K562 (cell line): ENCODE measurements around the gene GBA2. TPM values are rescaled to one million over a fixed set of nuclear protein-coding genes. Genes with fewer than 3 reads are reported as not detected.

Experiments used
- ARHGAP35 ChIP-seq: fragments of 450-650 bp; IDR thresholded peaks from 2 replicates; pipeline ENCODE4 v1.6.1; 2018; ENCODE audit not compliant: partially characterized antibody
- ARID2 ChIP-seq: fragments of 450-650 bp; IDR thresholded peaks from 2 replicates; pipeline ENCODE4 v1.6.1; 2017; ENCODE audit warnings: antibody characterized with exemption, mild to moderate bottlenecking
- CAMTA2 ChIP-seq: fragments of 250-450 bp; sonication (Bioruptor Pico); conservative IDR thresholded peaks from 2 replicates; pipeline ENCODE4 v1.5.1; 2022
- ILF3 ChIP-seq: fragments of 450-650 bp; IDR thresholded peaks from 2 replicates; pipeline ENCODE4 v1.6.1; 2018; ENCODE audit warnings: antibody characterized with exemption, mild to moderate bottlenecking, moderate library complexity, borderline replicate concordance
- MGA ChIP-seq: fragments of 450-650 bp; IDR thresholded peaks from 2 replicates; pipeline ENCODE4 v1.6.1; 2016; ENCODE audit warnings: mild to moderate bottlenecking, moderate library complexity
- NCOA6 ChIP-seq: fragments of 450-650 bp; IDR thresholded peaks from 2 replicates; pipeline ENCODE4 v1.6.1; 2017; ENCODE audit warnings: mild to moderate bottlenecking
- PCBP1 ChIP-seq: fragments of 200-400 bp; formaldehyde crosslinking; IDR thresholded peaks from 2 replicates; pipeline ENCODE4 v1.6.1; 2018; ENCODE audit warnings: mild to moderate bottlenecking, low read depth, low read length; ENCODE audit not compliant: poor library complexity, severe bottlenecking
- TRIM24 ChIP-seq, 2 experiments: fragments of 450-650 bp; IDR thresholded peaks; 2 replicates each; pipeline ENCODE4 v1.6.1; 2016
- ZFX ChIP-seq: sonication (generic); formaldehyde crosslinking; IDR thresholded peaks from 2 replicates; pipeline ENCODE4 v1.8.0; 2022; ENCODE audit warnings: mild to moderate bottlenecking, missing genetic modification reagents, moderate library complexity
- polyA plus RNA-seq, 8 experiments: library from polyadenylated mRNA; depleted of rRNA in 4 of 8; stranded (reverse) in 5 of 8; unstranded in 3 of 8; fragments of >200 nt; fragmentation: Nextera tagmentation in 2 of 8; fragmentation: Illumina TruSeq in 1 of 8; extraction: Ambion mirVana in 2 of 8; extraction: Trizol in 1 of 8; gene quantifications; 2 replicates each; pipeline versions ENCODE4 v1.2.1 to v1.2.3, GENCODE V29; 2011 to 2014; ENCODE audit warnings: inconsistent platforms in 1 of 8, missing spikeins in 1 of 8
- total RNA-seq, 7 experiments: library from RNA; depleted of rRNA in 6 of 7; stranded (reverse); fragments of >200 nt in 6 of 7; fragmentation: Illumina TruSeq in 2 of 7; extraction: Trizol in 2 of 7; gene quantifications; 2 replicates each; pipeline versions ENCODE4 v1.2.1 to v1.2.3, GENCODE V29; 2011 to 2021; ENCODE audit warnings: low replicate concordance in 1 of 7
- TF ChIP-seq, protein P1 (sequence below): fragments of 450-650 bp; IDR thresholded peaks from 2 replicates; pipeline ENCODE4 v1.6.1; 2016; ENCODE audit warnings: antibody characterized with exemption

GBA2 gene
- total and polyA plus RNA-seq, 9 of the 15 experiments (the other 6 are each of a cell fraction or from before 2014, with no cell fraction given), result 14.1 to 60.4 (median 32.1) TPM

DNA sequence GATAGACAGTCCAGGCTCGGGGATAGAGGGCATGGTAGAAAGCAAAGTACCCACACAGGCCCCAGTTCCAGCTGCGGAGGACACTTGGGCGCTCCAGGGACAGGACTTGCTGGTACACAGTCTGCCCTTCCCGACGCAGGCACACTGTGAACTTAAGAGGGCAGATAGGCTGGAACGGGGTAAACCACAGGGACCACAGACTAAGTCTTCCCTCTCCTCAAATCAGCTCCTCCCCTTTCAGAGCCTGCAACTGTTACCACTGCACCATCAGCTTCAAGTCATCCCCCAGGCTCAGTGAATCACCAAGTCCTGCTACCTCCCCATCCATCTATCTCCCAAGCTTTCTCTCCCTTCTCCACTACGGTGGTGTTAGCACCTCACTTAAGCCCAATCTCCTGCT, 7.3 kb downstream of the GBA2 start (continued):
- TF ChIP-seq MGA (no peak), ARHGAP35 (no peak), ILF3 (no peak), ZFX (no peak), TRIM24 (IDR thresholded peaks at IDR 0.05) (no peak), NCOA6 (no peak), ARID2 (no peak), CAMTA2 (CRISPR knock-in tag) (no peak), PCBP1 (no peak)
- TF ChIP-seq, protein P1, sequence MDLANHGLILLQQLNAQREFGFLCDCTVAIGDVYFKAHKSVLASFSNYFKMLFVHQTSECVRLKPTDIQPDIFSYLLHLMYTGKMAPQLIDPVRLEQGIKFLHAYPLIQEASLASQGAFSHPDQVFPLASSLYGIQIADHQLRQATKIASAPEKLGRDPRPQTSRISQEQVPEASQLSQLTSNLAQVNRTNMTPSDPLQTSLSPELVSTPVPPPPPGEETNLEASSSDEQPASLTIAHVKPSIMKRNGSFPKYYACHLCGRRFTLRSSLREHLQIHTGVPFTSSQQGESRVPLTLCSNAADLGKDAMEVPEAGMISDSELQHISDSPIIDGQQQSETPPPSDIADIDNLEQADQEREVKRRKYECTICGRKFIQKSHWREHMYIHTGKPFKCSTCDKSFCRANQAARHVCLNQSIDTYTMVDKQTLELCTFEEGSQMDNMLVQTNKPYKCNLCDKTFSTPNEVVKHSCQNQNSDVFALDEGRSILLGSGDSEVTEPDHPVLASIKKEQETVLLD, result no peak
- TF ChIP-seq, all 486 proteins: peak for 0
